Caco-2 (cell line): ENCODE data around the gene CLIP3. TPM values are rescaled to one million over a fixed set of nuclear protein-coding genes. Genes with fewer than 3 reads are reported as not detected.
"Not testable (repeated sequence)": the region's sequence is repeated elsewhere in the genome, so short reads cannot be mapped to it uniquely, and the experiment has no call there.

ENCODE experiments used
- BruUV-seq: library from RNA; stranded (reverse); fragments of 400-500 nt; replicated peaks from 2 replicates; lab custom pipeline; 2021; lab: Mats Ljungman, UMichigan
- CTCF ChIA-PET: fragments of 300-600 bp; sonication (Branson Sonifier 250); formaldehyde crosslinking; loops from one replicate; lab custom pipeline; 2022; ENCODE audit warnings: antibody characterized with exemption; lab: Charles Lee
- POLR2A ChIA-PET: fragments of 300-600 bp; sonication (Branson Sonifier 250); formaldehyde crosslinking; loops from one replicate; lab custom pipeline; 2022; ENCODE audit warnings: antibody characterized with exemption; lab: Charles Lee
- DNase-seq, 2 experiments: peaks; one replicate each; pipeline versions ENCODE4 v3.0.0 to v3.0.0-alpha.2; 2020 to 2022
- H3K27me3 ChIP-seq: replicated peaks from 2 replicates; pipeline ENCODE4 v1.6.0; 2011; ENCODE audit warnings: low read length; ENCODE audit not compliant: control insufficient read depth, insufficient read depth
- H3K36me3 ChIP-seq: 2 replicates; pipeline ENCODE4 v1.5.1; 2011; ENCODE audit warnings: low read length; ENCODE audit not compliant: control insufficient read depth, insufficient read depth
- H3K4me1 ChIP-seq: fragments of 250-450 bp; sonication (Bioruptor Pico); 2 replicates; pipeline ENCODE4 v1.5.1; 2020; ENCODE audit warnings: mild to moderate bottlenecking
- H3K4me3 ChIP-seq: 2 replicates; pipeline ENCODE4 v1.5.1; 2011; ENCODE audit warnings: low read depth, mild to moderate bottlenecking, control low read depth, low read length
- H3K9me3 ChIP-seq: fragments of 250-450 bp; sonication (Bioruptor Pico); 2 replicates; pipeline ENCODE4 v1.5.1; 2020; ENCODE audit warnings: mild to moderate bottlenecking, moderate library complexity
- H3K27ac Mint-ChIP-seq: one replicate; pipeline ENCODE4 v1.8.0; 2022; ENCODE audit warnings: mixed read lengths; ENCODE audit not compliant: unreplicated experiment
- H3K27me3 Mint-ChIP-seq: one replicate; pipeline ENCODE4 v1.8.0; 2022; ENCODE audit warnings: mixed read lengths; ENCODE audit not compliant: insufficient read depth, unreplicated experiment
- H3K36me3 Mint-ChIP-seq: one replicate; pipeline ENCODE4 v1.8.0; 2022; ENCODE audit warnings: mild to moderate bottlenecking, mixed read lengths; ENCODE audit not compliant: insufficient read depth, unreplicated experiment
- H3K4me1 Mint-ChIP-seq: one replicate; pipeline ENCODE4 v1.8.0; 2022; ENCODE audit warnings: low read depth, mixed read lengths; ENCODE audit not compliant: unreplicated experiment
- H3K4me3 Mint-ChIP-seq: one replicate; pipeline ENCODE4 v1.8.0; 2022; ENCODE audit warnings: mild to moderate bottlenecking, moderate library complexity, mixed read lengths; ENCODE audit not compliant: unreplicated experiment
- H3K9me3 Mint-ChIP-seq: one replicate; pipeline ENCODE4 v1.8.0; 2022; ENCODE audit warnings: mixed read lengths; ENCODE audit not compliant: unreplicated experiment
- intact Hi-C: fragments of 100-400 bp; cut with micrococcal nuclease; formaldehyde crosslinking; loops from one replicate; pipeline ENCODE4 v1.10.0; 2022; ENCODE audit not compliant: unreplicated experiment
- total RNA-seq: library from RNA; stranded (reverse); gene quantifications from 2 replicates; pipeline ENCODE4 v1.2.3, GENCODE V29; 2022
- TF ChIP-seq, protein P1 (sequence below), 2 experiments: fragments of 200-600 bp in 1 of 2; IDR thresholded peaks; 1 replicate in 1 of 2; 2 replicates in 1 of 2; pipeline versions ENCODE4 v1.5.1 to v1.8.0; 2011 to 2022; ENCODE audit warnings: antibody characterized with exemption in 1 of 2, control low read depth in 1 of 2, inconsistent platforms in 1 of 2, low read depth in 1 of 2, low read length in 1 of 2, mild to moderate bottlenecking in 1 of 2, moderate library complexity in 1 of 2; ENCODE audit not compliant: insufficient read depth in 1 of 2, severe bottlenecking in 1 of 2, unreplicated experiment in 1 of 2

CLIP3 gene
- total RNA-seq, 1 experiment from 2014 or later = 1.7 TPM

DNA sequence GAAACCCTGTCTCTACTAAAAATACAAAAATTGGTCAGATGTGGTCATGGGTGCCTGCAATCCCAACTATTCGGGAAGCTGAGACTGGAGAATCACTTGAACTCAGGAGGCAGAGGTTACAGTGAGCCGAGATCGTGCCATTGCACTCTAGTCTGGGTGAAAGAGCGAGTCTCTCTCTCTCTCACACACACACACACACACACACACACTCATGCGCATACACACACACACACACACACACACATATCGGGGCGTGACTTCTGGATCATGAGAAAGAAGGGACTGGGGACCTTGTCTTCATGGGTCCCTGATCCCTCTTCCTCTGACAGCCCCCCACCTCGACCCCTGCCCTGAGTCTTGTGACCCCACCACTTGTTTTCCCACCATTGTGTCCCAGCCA is 49.5 kb downstream of the CLIP3 start:
- Mint-ChIP-seq H3K27me3 (peaks cover 22% of the 10 kb centered on the region), H3K4me3 (no peak overlapping the region), H3K27ac (no peak overlapping the region), H3K36me3 (no peaks in the 10 kb centered on the region), H3K9me3 (no peaks in the 10 kb centered on the region), H3K4me1 (no peaks in the 10 kb centered on the region)
- no peak for DNase-seq
- intact Hi-C loops = no loop called here
- TF ChIP-seq, protein P1, sequence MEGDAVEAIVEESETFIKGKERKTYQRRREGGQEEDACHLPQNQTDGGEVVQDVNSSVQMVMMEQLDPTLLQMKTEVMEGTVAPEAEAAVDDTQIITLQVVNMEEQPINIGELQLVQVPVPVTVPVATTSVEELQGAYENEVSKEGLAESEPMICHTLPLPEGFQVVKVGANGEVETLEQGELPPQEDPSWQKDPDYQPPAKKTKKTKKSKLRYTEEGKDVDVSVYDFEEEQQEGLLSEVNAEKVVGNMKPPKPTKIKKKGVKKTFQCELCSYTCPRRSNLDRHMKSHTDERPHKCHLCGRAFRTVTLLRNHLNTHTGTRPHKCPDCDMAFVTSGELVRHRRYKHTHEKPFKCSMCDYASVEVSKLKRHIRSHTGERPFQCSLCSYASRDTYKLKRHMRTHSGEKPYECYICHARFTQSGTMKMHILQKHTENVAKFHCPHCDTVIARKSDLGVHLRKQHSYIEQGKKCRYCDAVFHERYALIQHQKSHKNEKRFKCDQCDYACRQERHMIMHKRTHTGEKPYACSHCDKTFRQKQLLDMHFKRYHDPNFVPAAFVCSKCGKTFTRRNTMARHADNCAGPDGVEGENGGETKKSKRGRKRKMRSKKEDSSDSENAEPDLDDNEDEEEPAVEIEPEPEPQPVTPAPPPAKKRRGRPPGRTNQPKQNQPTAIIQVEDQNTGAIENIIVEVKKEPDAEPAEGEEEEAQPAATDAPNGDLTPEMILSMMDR (IDR thresholded peaks at IDR 0.05; ENCODE audit: insufficient read depth in 1 of 2, low read depth in 1 of 2, low read length in 1 of 2, severe bottlenecking in 1 of 2, unreplicated experiment in 1 of 2) = no peak
- no TSS peak for BruUV-seq
- H3K36me3 ChIP-seq = no peaks in the 10 kb centered on the region
- no peak overlapping the region for H3K4me3 ChIP-seq
- ChIA-PET CTCF (no interaction called here), POLR2A (no interaction called here)
- no peaks in the 10 kb centered on the region for H3K4me1 ChIP-seq
- no peaks in the 10 kb centered on the region for H3K9me3 ChIP-seq
- peaks cover 2% of the 10 kb centered on the region for H3K27me3 ChIP-seq

DNA sequence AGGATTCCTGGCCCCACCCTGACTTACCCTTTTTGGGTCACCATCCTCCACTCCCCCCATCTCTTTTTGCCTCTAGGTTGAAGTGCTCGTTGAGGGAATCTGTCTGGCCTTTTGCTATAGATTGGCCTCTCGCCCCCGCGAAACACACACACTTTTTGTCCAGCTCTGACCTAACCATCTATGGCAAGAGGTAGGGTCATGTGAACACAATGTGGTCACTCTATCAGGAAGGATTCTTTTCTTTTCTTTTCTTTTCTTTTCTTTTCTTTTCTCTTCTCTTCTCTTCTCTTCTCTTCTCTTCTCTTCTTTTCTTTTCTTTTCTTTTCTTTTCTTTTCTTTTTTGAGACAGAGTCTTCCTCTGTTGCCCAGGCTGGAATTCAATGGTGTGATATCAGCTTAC is 51.7 kb downstream of the CLIP3 start:
- POLR2A ChIA-PET, DNase-seq, H3K4me1 ChIP-seq, H3K9me3 Mint-ChIP-seq, H3K36me3 Mint-ChIP-seq, H3K4me1 Mint-ChIP-seq, BruUV-seq, H3K27ac Mint-ChIP-seq, H3K27me3 ChIP-seq, H3K36me3 ChIP-seq, H3K4me3 ChIP-seq, H3K4me3 Mint-ChIP-seq, H3K9me3 ChIP-seq, intact Hi-C loops: not testable (repeated sequence)
- H3K27me3 Mint-ChIP-seq = peaks cover 23% of the 10 kb centered on the region
- CTCF ChIA-PET = interaction anchor here (0.7 kb wide), 1 partner anchor 13 kb away, joined by 7 read pairs; no protein-coding TSS in a partner anchor

DNA sequence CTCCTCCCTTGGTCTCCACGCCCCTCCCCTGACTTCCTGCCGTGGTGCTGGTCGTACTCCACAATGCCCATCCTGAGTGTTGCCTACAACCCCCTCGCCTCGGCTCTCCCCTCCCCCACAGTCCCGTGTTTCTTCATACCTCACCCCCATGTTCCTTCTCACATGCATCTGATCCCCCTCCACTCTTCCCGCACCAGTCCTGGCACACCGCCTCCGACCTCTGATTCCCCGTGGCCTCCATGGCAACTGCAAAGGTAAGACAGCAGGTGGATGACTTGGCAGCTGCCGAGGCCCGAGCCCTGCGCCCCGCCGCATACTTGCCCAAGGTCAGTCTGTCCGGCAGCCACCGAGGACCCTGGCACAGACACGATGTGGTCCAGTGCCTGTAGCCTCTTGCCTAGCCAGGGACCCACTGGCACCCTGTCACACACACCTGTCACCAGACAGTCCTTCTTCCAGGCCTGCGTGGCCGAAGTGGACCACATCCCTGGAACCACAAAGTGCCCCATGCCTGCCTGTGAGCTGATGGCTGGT is 53.8 kb downstream of the CLIP3 start:
- TF ChIP-seq, protein P1 (IDR thresholded peaks at IDR 0.05; ENCODE audit: insufficient read depth in 1 of 2, low read depth in 1 of 2, low read length in 1 of 2, severe bottlenecking in 1 of 2, unreplicated experiment in 1 of 2) = no peak
- no peak overlapping the region for H3K27ac Mint-ChIP-seq
- H3K4me1 ChIP-seq = no peaks in the 10 kb centered on the region
- H3K9me3 ChIP-seq = no peaks in the 10 kb centered on the region
- intact Hi-C loops = no loop called here
- peaks cover 11% of the 10 kb centered on the region for H3K27me3 Mint-ChIP-seq
- H3K4me1 Mint-ChIP-seq = no peaks in the 10 kb centered on the region
- POLR2A ChIA-PET = no interaction called here
- no peak overlapping the region for H3K4me3 Mint-ChIP-seq
- H3K4me3 ChIP-seq = no peak overlapping the region
- no peaks in the 10 kb centered on the region for H3K9me3 Mint-ChIP-seq
- H3K36me3 ChIP-seq = no peaks in the 10 kb centered on the region
- no peaks in the 10 kb centered on the region for H3K36me3 Mint-ChIP-seq
- DNase-seq = no peak
- CTCF ChIA-PET = interaction anchor here (0.6 to 0.7 kb wide), 2 partner anchors 260 to 870 kb away, joined by 3 read pairs; no protein-coding TSS in a partner anchor
- no peaks in the 10 kb centered on the region for H3K27me3 ChIP-seq
- no TSS peak for BruUV-seq
